Measurements from ENCODE around the gene MACROD2. TPM values are rescaled to one million over a fixed set of nuclear protein-coding genes. Genes with fewer than 3 reads are reported as not detected.
"Not testable (repeated sequence)": the region's sequence is repeated elsewhere in the genome, so short reads cannot be mapped to it uniquely, and the experiment has no call there.

The MACROD2 gene
- total RNA-seq, 1 experiment from 2014 or later: 3.4 TPM

DNA sequence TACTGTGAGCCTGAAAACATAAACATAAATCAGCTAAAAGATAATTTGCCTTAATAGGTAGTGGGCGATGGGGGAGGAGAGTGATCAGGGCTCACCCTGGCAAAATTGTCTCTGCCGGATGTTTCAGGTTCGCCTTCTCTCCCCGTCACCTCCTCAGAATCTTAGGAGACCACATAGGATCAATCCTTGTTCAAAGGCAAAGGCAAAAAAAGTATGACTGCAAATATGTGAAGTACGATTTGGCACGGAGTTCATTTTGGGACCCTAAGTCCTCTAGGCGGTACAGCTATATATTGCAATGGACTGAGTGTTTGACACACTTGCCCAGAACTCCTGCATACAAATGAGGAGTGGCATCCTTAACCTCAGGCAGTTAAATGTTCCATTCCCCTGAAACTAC lies 991.3 kb downstream of the MACROD2 start:
- in situ Hi-C loops (cut with HindIII; ENCODE audit: low pct_unique_long_range_greater_than_20kb, low sequenced_read_pairs): no loop called here

DNA sequence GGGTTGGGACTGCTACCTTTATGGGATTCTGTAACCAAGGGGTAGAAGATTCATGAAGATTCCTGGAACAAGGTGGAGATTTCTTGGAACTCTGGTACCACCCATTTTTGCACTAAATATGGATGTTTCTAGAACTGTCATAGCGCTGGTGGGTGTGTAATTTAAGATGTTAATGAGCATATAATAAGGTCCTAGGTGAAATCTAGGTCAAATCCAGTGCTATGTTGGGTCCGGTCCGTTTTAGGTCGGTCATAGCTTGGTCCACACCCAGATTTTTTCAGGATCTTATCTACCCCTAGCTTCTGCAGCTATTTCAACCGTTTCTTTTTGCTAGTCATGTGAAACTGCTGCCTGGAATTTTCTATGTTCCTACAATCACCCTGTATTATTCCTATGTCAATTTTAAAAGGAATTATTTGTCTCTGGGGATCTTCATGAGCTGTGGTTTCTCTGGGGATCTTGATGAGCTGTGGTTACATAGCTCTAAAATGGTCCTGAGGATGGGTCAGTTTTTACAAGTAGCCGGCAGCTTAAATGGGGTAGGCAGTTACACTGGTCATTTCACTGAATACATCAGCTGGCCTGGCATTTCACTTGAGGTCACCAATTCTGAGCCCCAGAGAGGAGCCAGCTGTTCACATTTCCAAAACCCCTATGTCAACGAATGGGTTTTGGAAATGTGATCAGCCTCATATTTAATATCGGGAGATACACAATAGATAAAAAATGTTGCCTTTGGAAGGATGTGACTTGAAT lies 994.4 kb downstream of the MACROD2 start:
- in situ Hi-C loops (cut with HindIII; ENCODE audit: low pct_unique_long_range_greater_than_20kb, low sequenced_read_pairs): no loop called here
- DNase-seq (ENCODE audit: low read depth): no peak

More for the DNA sequence above, 991.3 kb downstream of the MACROD2 start:
- DNase-seq (ENCODE audit: low read depth): no peak

DNA sequence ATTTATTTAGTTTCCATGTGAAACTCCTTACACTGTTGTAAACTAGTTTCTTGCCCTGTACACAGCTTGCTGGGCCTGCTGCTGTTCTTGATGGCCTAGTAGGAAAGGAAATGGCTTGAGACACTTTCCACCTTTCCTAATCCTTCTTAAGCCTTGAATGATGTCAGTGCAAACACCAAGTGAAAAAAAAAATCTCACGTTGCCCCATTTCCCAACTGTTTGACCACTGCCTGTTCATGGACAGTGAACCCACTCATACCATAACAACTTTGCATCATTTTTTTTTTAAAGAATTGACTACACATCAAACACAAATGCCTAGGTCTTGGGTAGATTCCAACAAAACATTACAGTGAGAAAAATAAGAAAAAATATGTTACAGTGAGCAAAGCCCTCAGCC lies 995.7 kb downstream of the MACROD2 start:
- in situ Hi-C loops (cut with HindIII; ENCODE audit: low pct_unique_long_range_greater_than_20kb, low sequenced_read_pairs): no loop called here
- no peak for DNase-seq (ENCODE audit: low read depth)

DNA sequence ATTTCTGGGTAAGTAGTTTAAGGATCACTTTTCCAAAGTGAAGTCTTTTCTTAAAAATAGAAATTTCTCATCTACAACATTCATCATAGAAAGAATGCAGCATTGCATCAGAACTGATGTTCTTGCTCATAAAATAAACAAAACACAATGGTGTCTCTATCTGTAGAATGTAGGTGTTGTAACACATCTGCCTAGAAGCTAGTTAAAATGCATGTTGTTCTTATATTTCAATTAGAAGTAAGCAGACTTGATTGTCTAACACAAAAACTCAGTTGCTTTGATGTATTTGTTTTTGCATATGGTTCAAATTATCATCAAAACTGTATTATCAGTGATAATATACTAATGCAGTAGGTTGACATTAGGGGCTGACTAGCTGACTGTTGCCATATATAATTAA lies 996.8 kb downstream of the MACROD2 start:
- no peak for DNase-seq (ENCODE audit: low read depth)
- in situ Hi-C loops (cut with HindIII; ENCODE audit: low pct_unique_long_range_greater_than_20kb, low sequenced_read_pairs): no loop called here

DNA sequence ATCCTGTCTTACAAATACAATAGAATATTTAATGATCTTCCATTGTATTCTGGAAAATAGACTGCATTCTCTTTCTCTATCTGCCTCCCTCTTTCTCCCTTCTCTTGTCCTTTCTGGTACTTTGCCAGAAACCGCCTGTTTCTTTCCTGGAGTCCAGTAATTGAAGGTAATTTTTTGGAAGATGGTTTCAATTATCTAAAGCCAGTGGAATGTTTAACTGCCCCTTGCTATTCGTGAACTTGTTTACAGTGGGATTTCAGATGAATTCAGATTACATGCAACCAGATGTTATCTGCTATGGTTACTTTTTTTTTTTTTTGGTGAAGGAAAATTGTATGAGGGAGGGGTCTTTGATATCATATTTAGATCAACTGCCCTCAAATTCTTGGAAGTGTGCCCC lies 997.6 kb downstream of the MACROD2 start:
- in situ Hi-C loops (cut with HindIII; ENCODE audit: low pct_unique_long_range_greater_than_20kb, low sequenced_read_pairs): no loop called here
- DNase-seq (ENCODE audit: low read depth): no peak

DNA sequence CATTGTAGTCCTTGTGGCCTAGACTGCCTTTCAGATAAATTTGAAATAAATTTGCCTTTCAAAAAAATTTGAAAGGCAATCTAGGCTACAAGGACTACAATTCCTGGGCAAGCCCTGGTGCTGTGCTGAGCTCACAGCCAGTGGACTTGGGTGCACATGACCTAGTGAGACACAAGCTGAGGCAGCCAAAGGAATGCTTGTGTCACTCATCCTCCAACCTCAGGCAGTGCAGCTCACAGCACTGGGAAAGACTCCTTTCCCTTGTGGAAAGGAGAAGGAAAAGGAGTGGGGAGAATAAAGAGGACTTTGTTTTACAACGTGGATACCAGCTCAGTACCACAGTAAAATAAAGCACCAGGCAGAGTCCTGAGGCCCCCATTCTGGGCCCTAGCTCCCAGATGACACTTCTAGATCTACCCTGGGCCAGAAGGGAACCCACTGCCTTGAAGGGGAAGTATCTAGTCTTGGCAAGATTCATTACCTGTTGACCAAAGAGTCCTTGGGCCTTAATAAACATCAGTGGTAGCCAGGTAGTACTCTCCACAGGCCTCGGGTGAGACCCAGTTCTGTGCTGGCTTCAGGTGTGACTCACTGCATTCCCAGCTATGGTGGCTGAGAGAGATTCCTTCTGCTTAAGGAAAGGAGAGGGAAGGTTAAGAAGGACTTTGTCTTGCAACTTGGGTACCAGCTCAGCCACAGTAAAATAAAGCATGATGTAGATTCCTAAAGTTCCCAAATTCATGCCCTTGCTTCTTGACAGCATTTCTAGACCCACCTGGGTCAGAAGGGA lies 1001.8 kb downstream of the MACROD2 start:
- in situ Hi-C loops (cut with HindIII; ENCODE audit: low pct_unique_long_range_greater_than_20kb, low sequenced_read_pairs): no loop called here
- DNase-seq (ENCODE audit: low read depth): no peak

DNA sequence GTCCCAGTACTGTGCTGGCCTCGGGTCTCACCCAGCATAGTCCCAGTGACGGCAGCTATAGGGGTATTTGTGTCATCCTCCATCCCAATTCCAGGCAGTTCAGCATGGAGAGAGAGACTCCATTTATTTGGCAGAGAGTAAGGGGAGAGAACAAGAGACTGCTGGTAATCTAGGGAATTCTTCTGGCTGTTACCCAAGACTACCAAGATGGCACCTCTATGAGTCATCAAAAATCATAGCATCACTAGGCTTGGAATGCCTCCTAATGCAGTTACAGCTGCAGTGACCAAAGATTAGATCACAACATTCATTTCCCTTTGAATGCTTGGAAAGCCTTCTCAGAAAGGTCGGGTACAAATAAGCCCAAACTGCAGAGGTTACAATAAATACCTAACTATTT lies 1002.5 kb downstream of the MACROD2 start:
- peak; percentile 43 for DNase-seq (ENCODE audit: low read depth)
- in situ Hi-C loops (cut with HindIII; ENCODE audit: low pct_unique_long_range_greater_than_20kb, low sequenced_read_pairs): no loop called here

DNA sequence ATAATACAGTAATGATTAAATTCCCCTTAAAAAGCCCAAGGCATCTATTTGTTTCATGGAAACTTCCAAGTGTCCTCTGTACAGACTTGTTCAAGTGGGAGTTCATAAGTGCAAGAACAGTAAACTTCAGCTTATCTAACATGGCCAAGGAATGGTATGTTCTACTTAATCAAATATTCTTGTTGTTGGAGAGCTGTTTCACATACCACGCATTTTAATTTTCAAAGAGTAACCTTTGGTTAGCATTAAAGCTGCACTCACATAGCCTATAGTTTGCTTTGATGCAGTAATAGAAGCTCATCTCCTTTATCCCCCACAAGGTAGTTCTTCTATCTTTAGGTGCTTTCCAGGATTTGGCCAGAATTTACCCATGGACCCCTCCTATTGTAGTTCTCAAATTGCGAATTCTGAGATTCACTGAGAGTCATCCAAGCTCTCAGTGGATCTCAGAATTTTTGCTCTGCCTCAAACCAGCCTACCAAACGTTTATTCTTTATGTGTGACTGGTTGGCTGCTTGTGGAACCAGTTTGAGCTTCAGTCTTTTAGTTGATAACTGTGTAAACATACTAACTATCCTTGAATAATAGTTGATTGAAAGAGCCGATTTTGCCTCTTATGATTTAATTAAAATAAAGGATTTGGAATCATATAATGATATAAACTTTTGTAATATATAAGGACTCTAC lies 1010.1 kb downstream of the MACROD2 start:
- no peak for DNase-seq (ENCODE audit: low read depth)
- in situ Hi-C loops (cut with HindIII; ENCODE audit: low pct_unique_long_range_greater_than_20kb, low sequenced_read_pairs): no loop called here

DNA sequence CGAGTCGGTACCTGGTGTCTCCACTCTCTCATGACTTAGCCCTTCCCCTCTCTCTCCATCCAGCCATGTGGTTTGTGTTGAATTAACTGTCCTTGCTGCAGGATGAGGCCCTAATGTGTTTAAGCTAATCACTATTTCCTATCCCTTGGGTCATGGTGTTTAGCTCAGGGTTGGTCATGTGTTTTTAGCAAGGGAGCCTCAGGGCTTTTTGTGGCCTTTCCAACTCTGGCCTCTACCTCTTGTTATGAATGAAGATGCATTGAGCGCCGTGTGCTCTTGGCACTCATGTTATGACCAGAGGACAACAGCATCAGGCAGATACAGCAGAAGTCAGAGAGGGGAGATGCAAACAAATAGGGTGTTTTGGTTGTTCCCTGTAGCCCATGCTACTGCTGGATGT lies 1016.3 kb downstream of the MACROD2 start:
- no peak for DNase-seq (ENCODE audit: low read depth)
- in situ Hi-C loops (cut with HindIII; ENCODE audit: low pct_unique_long_range_greater_than_20kb, low sequenced_read_pairs): no loop called here

DNA sequence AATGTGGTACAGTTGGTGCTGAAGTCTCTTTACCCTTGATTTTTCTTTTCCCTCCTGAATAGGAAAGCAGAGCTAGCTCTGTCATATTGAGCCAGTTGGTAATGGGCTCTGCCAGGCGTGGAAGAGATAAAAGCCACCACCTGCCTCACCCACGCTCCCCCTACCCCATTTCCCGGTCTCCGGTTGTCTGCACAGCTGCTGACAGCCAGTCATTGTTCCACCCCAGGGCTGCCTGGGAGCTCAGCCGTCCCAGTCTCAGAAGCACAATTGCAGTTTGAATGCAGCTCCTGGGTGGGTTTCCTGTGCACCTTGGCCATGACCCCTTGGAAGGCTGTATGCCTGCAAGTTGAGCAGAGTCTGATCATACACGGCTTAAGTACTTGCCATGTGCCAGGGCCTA lies 1017.2 kb downstream of the MACROD2 start:
- no peak for DNase-seq (ENCODE audit: low read depth)
- in situ Hi-C loops (cut with HindIII; ENCODE audit: low pct_unique_long_range_greater_than_20kb, low sequenced_read_pairs): no loop called here

DNA sequence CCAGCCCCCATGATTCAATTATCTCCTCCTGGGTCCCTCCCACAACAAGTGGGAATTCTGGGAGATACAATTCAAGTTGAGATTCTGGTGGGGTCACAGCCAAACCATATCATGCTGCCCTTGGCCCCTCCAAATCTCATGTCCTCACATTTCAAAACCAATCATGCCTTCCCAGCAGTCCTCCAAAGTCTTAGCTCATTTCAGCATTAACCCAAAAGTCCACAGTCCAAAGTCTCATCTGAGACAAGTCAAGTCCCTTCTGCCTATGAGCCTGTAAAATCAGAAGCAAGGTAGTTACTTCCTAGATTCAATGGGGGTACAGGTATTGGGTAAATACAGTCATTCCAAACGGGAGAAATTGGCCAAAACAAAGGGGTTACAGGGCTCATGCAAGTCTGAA lies 1021.6 kb downstream of the MACROD2 start:
- in situ Hi-C loops (cut with HindIII; ENCODE audit: low pct_unique_long_range_greater_than_20kb, low sequenced_read_pairs); DNase-seq (ENCODE audit: low read depth): not testable (repeated sequence)

DNA sequence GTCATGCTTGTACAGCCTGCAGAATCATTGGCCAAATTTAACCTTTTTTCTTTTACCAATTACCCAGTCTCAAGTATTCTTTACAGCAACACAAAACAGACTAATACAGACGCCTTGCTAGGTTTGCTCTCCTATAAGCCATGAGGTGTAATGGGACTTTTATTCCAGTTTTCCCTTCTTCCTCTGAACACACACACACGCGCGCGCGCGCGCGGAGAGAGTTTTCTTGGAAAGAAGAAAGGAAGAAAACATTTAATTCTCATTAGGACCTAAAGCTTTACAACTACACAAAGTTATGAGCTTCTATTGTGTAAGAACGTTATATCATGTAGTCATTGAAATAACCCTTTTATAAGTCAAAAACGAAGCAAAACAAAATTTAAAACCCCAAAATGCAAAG lies 1023.6 kb downstream of the MACROD2 start:
- DNase-seq (ENCODE audit: low read depth): no peak
- in situ Hi-C loops (cut with HindIII; ENCODE audit: low pct_unique_long_range_greater_than_20kb, low sequenced_read_pairs): no loop called here

DNA sequence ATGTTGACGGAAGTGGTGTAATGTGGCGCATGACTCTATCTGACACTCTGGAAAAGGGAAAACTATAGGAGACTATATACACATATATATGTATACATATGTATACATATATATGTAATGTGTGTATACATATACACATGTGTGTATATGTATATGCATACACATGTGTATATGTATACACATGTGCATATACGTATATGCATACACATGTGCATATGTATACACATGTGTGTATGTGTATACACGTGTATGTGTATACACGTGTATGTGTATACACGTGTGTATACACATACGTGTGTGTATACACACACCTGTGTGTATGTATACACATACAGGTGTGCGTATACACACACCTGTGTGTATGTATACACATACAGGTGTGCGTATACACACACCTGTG lies 1025.5 kb downstream of the MACROD2 start:
- no peak for DNase-seq (ENCODE audit: low read depth)
- in situ Hi-C loops (cut with HindIII; ENCODE audit: low pct_unique_long_range_greater_than_20kb, low sequenced_read_pairs): no loop called here

DNA sequence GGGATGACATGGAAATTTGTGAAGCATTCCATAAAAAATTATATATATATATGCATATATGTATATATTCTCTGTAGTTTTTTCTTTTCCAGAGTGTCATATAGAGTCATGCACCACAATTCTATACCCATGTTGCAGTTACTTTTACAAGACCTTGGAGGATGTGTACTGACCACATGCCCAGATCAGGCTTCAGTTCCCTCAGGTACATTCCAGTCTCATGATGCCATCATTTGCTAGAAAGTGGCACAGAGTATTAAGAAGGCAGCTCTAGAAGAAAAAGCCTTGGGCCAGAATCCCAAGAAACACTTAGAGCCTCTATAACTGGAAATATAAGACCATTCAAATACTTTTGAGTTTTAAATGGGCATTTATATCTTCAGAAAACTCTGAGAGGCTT lies 1027.6 kb downstream of the MACROD2 start:
- DNase-seq (ENCODE audit: low read depth): no peak
- in situ Hi-C loops (cut with HindIII; ENCODE audit: low pct_unique_long_range_greater_than_20kb, low sequenced_read_pairs): no loop called here

DNA sequence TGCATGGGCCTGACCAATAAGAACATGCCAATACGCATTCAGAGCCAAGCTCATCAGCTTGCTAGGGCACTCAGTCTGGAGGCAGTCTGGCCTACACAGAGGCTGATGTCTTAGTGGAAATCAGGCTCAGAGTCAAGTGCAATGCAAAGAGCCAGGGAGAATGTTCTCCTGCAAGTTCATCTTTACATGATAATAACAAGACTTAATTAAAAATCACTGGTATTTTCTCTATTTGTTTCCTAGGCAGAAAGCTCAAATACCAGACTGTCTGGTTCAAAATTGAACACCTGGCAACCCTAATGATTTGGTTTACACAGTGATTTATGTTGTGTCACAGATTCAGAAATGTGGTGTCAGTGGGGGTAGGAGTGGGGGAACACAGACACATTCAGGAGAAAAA lies 1031.4 kb downstream of the MACROD2 start:
- in situ Hi-C loops (cut with HindIII; ENCODE audit: low pct_unique_long_range_greater_than_20kb, low sequenced_read_pairs): no loop called here

DNA sequence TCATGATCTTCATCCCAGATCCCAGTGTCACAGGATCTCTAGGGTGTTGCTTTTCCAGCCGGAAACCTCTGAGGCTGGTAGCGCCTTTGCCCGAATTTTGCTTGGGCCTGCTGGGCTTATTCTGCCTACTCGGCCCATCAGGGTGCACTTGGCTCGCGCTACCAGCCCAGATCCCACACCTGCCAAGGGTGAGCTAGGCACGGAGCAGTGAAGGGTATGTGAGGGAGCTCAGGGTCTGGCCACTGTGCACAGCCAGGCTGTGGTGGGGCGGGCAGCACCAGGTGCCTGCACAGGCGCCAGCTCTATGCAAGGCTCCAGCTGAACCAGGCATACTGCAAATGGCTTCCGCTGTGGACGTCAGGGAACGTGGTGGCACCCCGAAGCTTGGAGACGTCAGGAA lies 1035.5 kb downstream of the MACROD2 start:
- no peak for DNase-seq (ENCODE audit: low read depth)
- in situ Hi-C loops (cut with HindIII; ENCODE audit: low pct_unique_long_range_greater_than_20kb, low sequenced_read_pairs): no loop called here

More for the DNA sequence above, 1031.4 kb downstream of the MACROD2 start:
- DNase-seq (ENCODE audit: low read depth): no peak

DNA sequence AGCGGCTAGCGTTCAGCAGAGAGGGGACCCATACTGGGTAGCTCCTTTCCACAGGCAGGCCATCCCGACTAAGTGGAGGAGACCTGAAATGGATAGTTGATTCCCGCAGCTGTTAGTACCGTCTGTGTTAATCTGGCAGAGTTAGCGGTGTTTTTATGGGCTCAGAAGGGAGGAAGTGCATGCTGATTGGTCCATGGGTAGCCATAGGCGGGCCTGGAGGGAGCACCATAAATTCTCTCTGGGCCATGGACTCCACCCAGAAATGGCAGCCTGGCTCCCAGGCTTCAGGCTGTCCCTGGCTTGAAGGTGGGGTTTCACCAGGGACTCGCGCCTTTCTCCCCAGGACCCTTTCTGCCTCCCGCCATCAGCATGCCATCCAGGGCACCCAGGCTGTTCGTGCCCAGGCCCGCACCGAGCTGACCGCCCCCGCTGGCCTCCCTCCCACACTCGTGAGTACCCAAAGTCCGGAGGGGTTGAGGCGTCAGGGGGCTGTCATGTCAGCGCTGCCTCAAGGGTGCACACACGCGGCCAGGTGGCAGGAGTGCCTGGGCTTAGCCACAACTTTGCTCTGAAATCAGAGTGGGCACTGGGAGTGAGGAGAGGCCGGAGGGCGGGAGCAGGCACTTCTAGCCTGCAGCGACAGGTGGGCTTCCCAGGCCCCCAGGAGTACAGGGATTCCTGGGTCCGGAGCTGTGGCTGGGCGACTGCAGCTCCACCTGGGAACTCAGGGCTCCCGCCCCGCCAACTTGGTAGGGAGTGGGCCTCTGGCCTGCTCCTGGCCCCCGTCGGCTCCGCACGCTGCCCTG lies 1036.4 kb downstream of the MACROD2 start:
- in situ Hi-C loops (cut with HindIII; ENCODE audit: low pct_unique_long_range_greater_than_20kb, low sequenced_read_pairs): no loop called here
- no peak for DNase-seq (ENCODE audit: low read depth)

DNA sequence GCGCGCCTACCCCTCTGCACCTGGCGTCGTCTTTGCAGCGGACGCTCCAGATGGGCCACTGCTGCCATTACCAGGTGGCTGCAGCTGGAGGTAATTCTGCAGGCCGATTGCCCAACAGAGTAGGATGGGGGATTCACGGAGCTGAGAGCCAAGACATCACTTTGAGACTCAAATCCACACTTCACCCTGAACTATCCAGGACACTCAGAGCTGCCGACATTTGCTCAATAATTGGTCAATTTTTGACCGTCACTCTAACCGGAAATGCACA lies 1037.0 kb downstream of the MACROD2 start:
- in situ Hi-C loops (cut with HindIII; ENCODE audit: low pct_unique_long_range_greater_than_20kb, low sequenced_read_pairs): no loop called here
- no peak for DNase-seq (ENCODE audit: low read depth)

DNA sequence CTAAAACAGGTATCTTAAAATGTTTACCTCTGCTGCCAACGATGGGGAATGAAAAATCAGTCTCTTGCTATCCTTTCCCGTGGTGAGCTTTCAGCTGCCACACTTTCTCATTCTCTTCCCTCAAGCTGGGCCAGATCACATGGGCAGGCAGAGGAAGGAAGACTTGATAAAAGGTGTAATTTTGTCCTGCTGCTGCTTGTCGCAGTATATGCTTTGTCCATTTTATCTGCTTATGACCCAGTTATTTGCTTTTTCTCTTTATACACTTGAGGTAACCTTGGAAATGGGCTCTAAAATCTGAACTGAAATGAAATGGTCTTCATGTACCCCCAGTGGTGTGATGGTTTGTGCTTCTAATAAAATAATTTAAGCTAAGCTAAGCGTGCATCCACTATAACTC lies 1038.0 kb downstream of the MACROD2 start:
- in situ Hi-C loops (cut with HindIII; ENCODE audit: low pct_unique_long_range_greater_than_20kb, low sequenced_read_pairs): no loop called here
- no peak for DNase-seq (ENCODE audit: low read depth)
